IMR-90 (cell line): ENCODE data around the gene CD68. TPM values are rescaled to one million over a fixed set of nuclear protein-coding genes. Genes with fewer than 3 reads are reported as not detected.

ENCODE experiments used
- ELK1 ChIP-seq: fragments of 150-350 bp; IDR thresholded peaks from 2 replicates; pipeline ENCODE4 v1.6.1; 2016; ENCODE audit warnings: low read depth, mild to moderate bottlenecking, low read length, moderate library complexity, borderline replicate concordance
- MAFK ChIP-seq: IDR thresholded peaks from 2 replicates; pipeline ENCODE4 v1.6.1; 2012; ENCODE audit warnings: low read depth, low read length, improper control_type of control experiment
- MXI1 ChIP-seq: IDR thresholded peaks from 2 replicates; pipeline ENCODE4 v1.6.1; 2012; ENCODE audit warnings: low read depth, mild to moderate bottlenecking, low read length, moderate library complexity, borderline replicate concordance
- NFE2L2 ChIP-seq: fragments of 150-350 bp; IDR thresholded peaks from 2 replicates; pipeline ENCODE4 v1.6.1; 2016; ENCODE audit warnings: low read depth, mild to moderate bottlenecking, low read length
- RCOR1 ChIP-seq: IDR thresholded peaks from 2 replicates; pipeline ENCODE4 v1.6.1; 2012; ENCODE audit warnings: mild to moderate bottlenecking, low read length, improper control_type of control experiment; ENCODE audit not compliant: insufficient replicate concordance
- RFX5 ChIP-seq: IDR thresholded peaks from 2 replicates; pipeline ENCODE4 v1.8.0; 2012; ENCODE audit warnings: low read depth, mild to moderate bottlenecking, low read length, moderate library complexity
- polyA plus RNA-seq, 3 experiments: library from polyadenylated mRNA; depleted of rRNA; stranded (reverse); fragments of >200 nt; gene quantifications; 2 replicates each; pipeline ENCODE4 v1.2.3, GENCODE V29; 2012; ENCODE audit warnings: low replicate concordance in 1 of 3
- total RNA-seq: library from RNA; depleted of rRNA; stranded (reverse); fragments of >200 nt; gene quantifications from 2 replicates; pipeline ENCODE4 v1.2.3, GENCODE V29; 2012

The CD68 gene
- total and polyA plus RNA-seq, 2 of the 4 experiments (the other 2 are of a cell fraction), result 16.0 to 43.1 TPM

- TF ChIP-seq NFE2L2, result no peak
- no peak for TF ChIP-seq MAFK
- no peak for TF ChIP-seq RCOR1
- peak; percentile 82; the same call in 1 of the 2 replicates for TF ChIP-seq MXI1
- TF ChIP-seq RFX5, result no peak
- no peak for TF ChIP-seq ELK1
Observed at GRCh38 chr17:7561589-7562207, 17.7 kb upstream of the CD68 start, which contains the start of gene SENP3 (continued).
